ENCODE data around the gene ACSM6. TPM values are rescaled to one million over a fixed set of nuclear protein-coding genes. Genes with fewer than 3 reads are reported as not detected.

The ACSM6 gene
- total RNA-seq, 1 experiment from 2014 or later, result not detected

- peaks cover 5% of the 10 kb centered on the region for H3K9me3 ChIP-seq (ENCODE audit: low read depth, low read length, poor library complexity, severe bottlenecking)
- intact Hi-C loops (cut with micrococcal nuclease; ENCODE audit: unreplicated experiment), result no loop called here
- H3K4me3 ChIP-seq (ENCODE audit: low read depth, low read length, poor library complexity, severe bottlenecking), result no peak overlapping the region
- CTCF ChIA-PET, result no interaction called here
- POLR2A ChIA-PET (ENCODE audit: low non-redundant PET), result no interaction called here
- no peaks in the 10 kb centered on the region for H3K27me3 ChIP-seq (replicated peaks; ENCODE audit: insufficient read depth, low read depth, low read length, poor library complexity)
- TF ChIP-seq CTCF (conservative IDR thresholded peaks at IDR 0.05; ENCODE audit: low read depth, low read length), result no peak
- no peak for TF ChIP-seq EZH2 (IDR thresholded peaks at IDR 0.05; ENCODE audit: borderline replicate concordance, low read depth, low read length, poor library complexity, severe bottlenecking)
- H3K4me1 ChIP-seq (ENCODE audit: insufficient read depth, low read length, poor library complexity, severe bottlenecking), result no peaks in the 10 kb centered on the region
- no peak for DNase-seq (ENCODE audit: low spot score)
- no TSS peak for BruUV-seq (replicated peaks)
- H3K36me3 ChIP-seq (ENCODE audit: insufficient read depth, low read length, poor library complexity, severe bottlenecking), result no peaks in the 10 kb centered on the region
- H3K27ac ChIP-seq (ENCODE audit: low read depth, low read length, poor library complexity, severe bottlenecking), result no peak overlapping the region
These were observed 67.0 kb downstream of the ACSM6 start for GRCh38 chr10:95260909-95261552.

- intact Hi-C loops (cut with micrococcal nuclease; ENCODE audit: unreplicated experiment), result no loop called here
- no peak overlapping the region for H3K27ac ChIP-seq (ENCODE audit: low read depth, low read length, poor library complexity, severe bottlenecking)
- TF ChIP-seq CTCF (conservative IDR thresholded peaks at IDR 0.05; ENCODE audit: low read depth, low read length) (no peak), EZH2 (IDR thresholded peaks at IDR 0.05; ENCODE audit: borderline replicate concordance, low read depth, low read length, poor library complexity, severe bottlenecking) (no peak)
- H3K36me3 ChIP-seq (ENCODE audit: insufficient read depth, low read length, poor library complexity, severe bottlenecking), result no peaks in the 10 kb centered on the region
- no TSS peak for BruUV-seq (replicated peaks)
- no peaks in the 10 kb centered on the region for H3K9me3 ChIP-seq (ENCODE audit: low read depth, low read length, poor library complexity, severe bottlenecking)
- no peaks in the 10 kb centered on the region for H3K27me3 ChIP-seq (replicated peaks; ENCODE audit: insufficient read depth, low read depth, low read length, poor library complexity)
- POLR2A ChIA-PET (ENCODE audit: low non-redundant PET), result no interaction called here
- H3K4me3 ChIP-seq (ENCODE audit: low read depth, low read length, poor library complexity, severe bottlenecking), result no peak overlapping the region
- H3K4me1 ChIP-seq (ENCODE audit: insufficient read depth, low read length, poor library complexity, severe bottlenecking), result no peaks in the 10 kb centered on the region
- CTCF ChIA-PET, result no interaction called here
- DNase-seq (ENCODE audit: low spot score), result no peak
These were observed 67.9 kb downstream of the ACSM6 start for GRCh38 chr10:95261926-95262325.

GRCh38 chr10:95262763-95263518 is 68.9 kb downstream of the ACSM6 start:
- no peak for DNase-seq (ENCODE audit: low spot score)
- no peaks in the 10 kb centered on the region for H3K4me1 ChIP-seq (ENCODE audit: insufficient read depth, low read length, poor library complexity, severe bottlenecking)
- H3K27me3 ChIP-seq (replicated peaks; ENCODE audit: insufficient read depth, low read depth, low read length, poor library complexity), result peaks cover 4% of the 10 kb centered on the region
- no peak overlapping the region for H3K27ac ChIP-seq (ENCODE audit: low read depth, low read length, poor library complexity, severe bottlenecking)
- ChIA-PET POLR2A (ENCODE audit: low non-redundant PET) (no interaction called here), CTCF (interaction anchor here (0.6 kb wide), 1 partner anchor 833 kb away, joined by 6 read pairs; no protein-coding TSS in a partner anchor)
- no peak overlapping the region for H3K4me3 ChIP-seq (ENCODE audit: low read depth, low read length, poor library complexity, severe bottlenecking)
- TF ChIP-seq EZH2 (IDR thresholded peaks at IDR 0.05; ENCODE audit: borderline replicate concordance, low read depth, low read length, poor library complexity, severe bottlenecking), result no peak
- no peaks in the 10 kb centered on the region for H3K36me3 ChIP-seq (ENCODE audit: insufficient read depth, low read length, poor library complexity, severe bottlenecking)
- no peaks in the 10 kb centered on the region for H3K9me3 ChIP-seq (ENCODE audit: low read depth, low read length, poor library complexity, severe bottlenecking)
- BruUV-seq (replicated peaks), result no TSS peak
- intact Hi-C loops (cut with micrococcal nuclease; ENCODE audit: unreplicated experiment), result no loop called here

Data from A673 (cell line).